HEK293 (cell line): ENCODE data around the gene TRIM46.

Source experiments
- AEBP2 ChIP-seq: fragments of 450-650 bp; formaldehyde crosslinking; IDR thresholded peaks from 2 replicates; pipeline ENCODE4 v1.5.1; 2016; ENCODE audit warnings: missing biosample characterization, missing genetic modification characterization, borderline replicate concordance
- CTCF ChIP-seq: fragments of 450-650 bp; formaldehyde crosslinking; IDR thresholded peaks from 2 replicates; pipeline ENCODE4 v1.5.1; 2016; ENCODE audit warnings: missing biosample characterization, missing genetic modification characterization
- ZNF138 ChIP-seq: fragments of 450-650 bp; formaldehyde crosslinking; IDR thresholded peaks from 2 replicates; pipeline ENCODE4 v1.5.1; 2016; ENCODE audit warnings: missing biosample characterization, missing genetic modification characterization, borderline replicate concordance
- ZNF175 ChIP-seq: fragments of 450-650 bp; formaldehyde crosslinking; IDR thresholded peaks from 2 replicates; pipeline ENCODE4 v1.5.1; 2016; ENCODE audit warnings: missing biosample characterization, missing genetic modification characterization
- ZNF521 ChIP-seq: fragments of 450-650 bp; formaldehyde crosslinking; IDR thresholded peaks from 2 replicates; pipeline ENCODE4 v1.5.1; 2017; ENCODE audit warnings: missing biosample characterization, mild to moderate bottlenecking, missing genetic modification characterization
- ZNF558 ChIP-seq: fragments of 450-650 bp; formaldehyde crosslinking; IDR thresholded peaks from 2 replicates; pipeline ENCODE4 v1.5.1; 2016; ENCODE audit warnings: missing biosample characterization, missing genetic modification characterization
- ZNF629 ChIP-seq: fragments of 450-650 bp; formaldehyde crosslinking; IDR thresholded peaks from 2 replicates; pipeline ENCODE4 v1.5.1; 2017; ENCODE audit warnings: missing biosample characterization, missing genetic modification characterization
- TF ChIP-seq, protein P1 (sequence below): fragments of 450-650 bp; formaldehyde crosslinking; IDR thresholded peaks from 2 replicates; pipeline ENCODE4 v1.5.1; 2016; ENCODE audit warnings: missing biosample characterization, missing genetic modification characterization
- TF ChIP-seq, protein P2 (sequence below): fragments of 450-650 bp; formaldehyde crosslinking; IDR thresholded peaks from 2 replicates; pipeline ENCODE4 v1.5.1; 2016; ENCODE audit warnings: missing biosample characterization, missing genetic modification characterization

DNA sequence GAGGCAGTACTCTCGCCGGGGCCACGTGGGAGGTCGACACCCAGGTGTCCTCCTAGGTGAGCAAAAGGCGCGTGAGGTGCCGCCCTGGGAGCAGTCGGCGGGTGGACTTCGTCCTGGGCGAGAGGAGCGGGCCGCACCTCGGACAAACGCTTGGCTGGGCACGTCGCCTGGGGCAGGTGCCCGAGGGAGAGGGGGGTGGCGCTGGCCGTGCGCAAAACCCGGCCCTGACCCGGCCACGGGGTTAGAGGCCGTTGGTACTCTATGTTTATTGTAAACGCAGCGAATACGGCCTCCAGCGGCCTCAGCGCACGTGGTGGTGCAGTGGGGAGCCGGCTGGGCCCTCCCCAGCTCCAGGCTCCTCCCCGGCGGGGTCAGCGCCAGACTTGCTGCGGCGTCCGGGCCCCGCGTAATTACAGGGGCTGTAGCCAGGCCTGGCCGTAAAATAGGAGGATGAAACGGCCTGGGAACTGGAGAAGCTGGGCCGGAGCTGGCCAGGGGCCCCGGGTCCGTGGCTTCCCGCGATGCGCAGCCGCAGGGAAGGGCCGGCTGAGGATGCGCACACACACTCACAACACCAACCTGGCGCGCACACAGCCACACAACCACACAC, 47.6 kb upstream of the TRIM46 start:
- TF ChIP-seq, protein P1, sequence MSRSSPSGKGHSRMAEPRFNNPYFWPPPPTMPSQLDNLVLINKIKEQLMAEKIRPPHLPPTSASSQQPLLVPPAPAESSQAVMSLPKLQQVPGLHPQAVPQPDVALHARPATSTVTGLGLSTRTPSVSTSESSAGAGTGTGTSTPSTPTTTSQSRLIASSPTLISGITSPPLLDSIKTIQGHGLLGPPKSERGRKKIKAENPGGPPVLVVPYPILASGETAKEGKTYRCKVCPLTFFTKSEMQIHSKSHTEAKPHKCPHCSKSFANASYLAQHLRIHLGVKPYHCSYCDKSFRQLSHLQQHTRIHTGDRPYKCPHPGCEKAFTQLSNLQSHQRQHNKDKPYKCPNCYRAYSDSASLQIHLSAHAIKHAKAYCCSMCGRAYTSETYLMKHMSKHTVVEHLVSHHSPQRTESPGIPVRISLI (tag by site-specific recombination) = no peak
- TF ChIP-seq ZNF521 (tag by site-specific recombination) (no peak), CTCF (tag by site-specific recombination) (no peak), ZNF558 (tag by site-specific recombination) (no peak), AEBP2 (tag by site-specific recombination) (no peak), ZNF629 (tag by site-specific recombination) (no peak), ZNF138 (tag by site-specific recombination) (no peak), ZNF175 (tag by site-specific recombination) (no peak)
- TF ChIP-seq, protein P2, sequence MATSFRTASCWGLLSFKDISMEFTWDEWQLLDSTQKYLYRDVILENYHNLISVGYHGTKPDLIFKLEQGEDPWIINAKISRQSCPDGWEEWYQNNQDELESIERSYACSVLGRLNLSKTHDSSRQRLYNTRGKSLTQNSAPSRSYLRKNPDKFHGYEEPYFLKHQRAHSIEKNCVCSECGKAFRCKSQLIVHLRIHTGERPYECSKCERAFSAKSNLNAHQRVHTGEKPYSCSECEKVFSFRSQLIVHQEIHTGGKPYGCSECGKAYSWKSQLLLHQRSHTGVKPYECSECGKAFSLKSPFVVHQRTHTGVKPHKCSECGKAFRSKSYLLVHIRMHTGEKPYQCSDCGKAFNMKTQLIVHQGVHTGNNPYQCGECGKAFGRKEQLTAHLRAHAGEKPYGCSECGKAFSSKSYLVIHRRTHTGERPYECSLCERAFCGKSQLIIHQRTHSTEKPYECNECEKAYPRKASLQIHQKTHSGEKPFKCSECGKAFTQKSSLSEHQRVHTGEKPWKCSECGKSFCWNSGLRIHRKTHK (tag by site-specific recombination) = no peak
